H9 (cell line): ENCODE results near the gene UFSP2. TPM values are rescaled to one million over a fixed set of nuclear protein-coding genes. Genes with fewer than 3 reads are reported as not detected.

Experiments
- DNase-seq: peaks from one replicate; pipeline ENCODE4 v3.0.0-alpha.2; 2017
- H2AFZ ChIP-seq: one replicate; pipeline ENCODE4 v1.6.1; 2013; ENCODE audit warnings: mild to moderate bottlenecking, low read length, control low read depth, moderate library complexity
- H2AK5ac ChIP-seq: 2 replicates; pipeline ENCODE4 v1.6.1; 2013; ENCODE audit warnings: low read length, control low read depth, mixed read lengths; ENCODE audit not compliant: insufficient read length
- H2BK120ac ChIP-seq: one replicate; pipeline ENCODE4 v1.6.1; 2013; ENCODE audit warnings: low read depth, mild to moderate bottlenecking, low read length, control low read depth, inconsistent platforms; ENCODE audit not compliant: poor library complexity, severe bottlenecking
- H2BK12ac ChIP-seq: 2 replicates; pipeline ENCODE4 v1.6.1; 2013; ENCODE audit warnings: low read length, control low read depth, mixed read lengths, low read depth; ENCODE audit not compliant: insufficient read length
- H2BK15ac ChIP-seq: 2 replicates; pipeline ENCODE4 v1.6.1; 2013; ENCODE audit warnings: low read depth, low read length, control low read depth
- H2BK20ac ChIP-seq: one replicate; pipeline ENCODE4 v1.6.1; 2013; ENCODE audit warnings: low read depth, mild to moderate bottlenecking, low read length, control low read depth, inconsistent platforms; ENCODE audit not compliant: poor library complexity, severe bottlenecking
- H2BK5ac ChIP-seq: 2 replicates; pipeline ENCODE4 v1.6.1; 2013; ENCODE audit warnings: low read length, control low read depth, mixed read lengths; ENCODE audit not compliant: insufficient read length
- H3K14ac ChIP-seq: 2 replicates; pipeline ENCODE4 v1.6.1; 2013; ENCODE audit warnings: low read length, control low read depth; ENCODE audit not compliant: insufficient read depth
- H3K18ac ChIP-seq: 2 replicates; pipeline ENCODE4 v1.6.1; 2013; ENCODE audit warnings: low read depth, mild to moderate bottlenecking, mixed read lengths, low read length, control low read depth; ENCODE audit not compliant: insufficient read length
- H3K23ac ChIP-seq: 2 replicates; pipeline ENCODE4 v1.6.1; 2013; ENCODE audit warnings: low read length, control low read depth, mixed read lengths, low read depth; ENCODE audit not compliant: insufficient read length
- H3K23me2 ChIP-seq: 2 replicates; pipeline ENCODE4 v1.6.1; 2013; ENCODE audit warnings: low read depth, mild to moderate bottlenecking, mixed read lengths, low read length, control low read depth; ENCODE audit not compliant: insufficient read length, poor library complexity, severe bottlenecking
- H3K27ac ChIP-seq: 2 replicates; pipeline ENCODE4 v1.5.1; 2013; ENCODE audit warnings: low read length, control low read depth, mixed read lengths, low read depth; ENCODE audit not compliant: insufficient read length
- H3K27me3 ChIP-seq: 2 replicates; pipeline ENCODE4 v1.6.1; 2013; ENCODE audit warnings: low read length, control low read depth, inconsistent platforms; ENCODE audit not compliant: insufficient read depth
- H3K4ac ChIP-seq: 2 replicates; pipeline ENCODE4 v1.6.1; 2013; ENCODE audit warnings: low read depth, mild to moderate bottlenecking, control low read depth, inconsistent platforms, low read length, moderate library complexity
- H3K4me1 ChIP-seq: 2 replicates; pipeline ENCODE4 v1.6.1; 2013; ENCODE audit warnings: low read length, control low read depth, inconsistent platforms; ENCODE audit not compliant: insufficient read depth
- H3K4me2 ChIP-seq: 2 replicates; pipeline ENCODE4 v1.6.1; 2013; ENCODE audit warnings: low read length, control low read depth, mixed read lengths; ENCODE audit not compliant: insufficient read length, insufficient read depth
- H3K56ac ChIP-seq: 2 replicates; pipeline ENCODE4 v1.6.1; 2013; ENCODE audit warnings: low read depth, mild to moderate bottlenecking, mixed read lengths, low read length, control low read depth; ENCODE audit not compliant: insufficient read length
- H3K79me1 ChIP-seq: 2 replicates; pipeline ENCODE4 v1.6.1; 2013; ENCODE audit warnings: low read depth, mild to moderate bottlenecking, moderate library complexity, low read length, control low read depth, inconsistent platforms; ENCODE audit not compliant: insufficient read depth, poor library complexity, severe bottlenecking
- H3K79me2 ChIP-seq: 2 replicates; pipeline ENCODE4 v1.6.1; 2013; ENCODE audit warnings: low read length, control low read depth, inconsistent platforms; ENCODE audit not compliant: insufficient read depth
- H3K9ac ChIP-seq: 2 replicates; pipeline ENCODE4 v1.6.1; 2013; ENCODE audit warnings: low read length, control low read depth, mixed read lengths; ENCODE audit not compliant: insufficient read length; ENCODE audit errors: extremely low read depth
- H3K9me3 ChIP-seq: one replicate; pipeline ENCODE4 v1.6.1; 2013; ENCODE audit warnings: low read depth, low read length, inconsistent platforms; ENCODE audit not compliant: control insufficient read depth
- H3T11ph ChIP-seq: one replicate; pipeline ENCODE4 v1.6.1; 2013; ENCODE audit warnings: mild to moderate bottlenecking, low read length, control low read depth, inconsistent platforms
- H4K20me1 ChIP-seq: one replicate; pipeline ENCODE4 v1.6.1; 2013; ENCODE audit not compliant: control insufficient read depth, insufficient read length, insufficient read depth
- H4K5ac ChIP-seq: 2 replicates; pipeline ENCODE4 v1.6.1; 2013; ENCODE audit warnings: low read depth, mild to moderate bottlenecking, mixed read lengths, low read length, control low read depth; ENCODE audit not compliant: insufficient read length
- H4K8ac ChIP-seq: replicated peaks from 2 replicates; pipeline ENCODE4 v1.6.1; 2013; ENCODE audit warnings: low read length, control low read depth, mixed read lengths, low read depth; ENCODE audit not compliant: insufficient read length
- H4K91ac ChIP-seq: 2 replicates; pipeline ENCODE4 v1.6.1; 2013; ENCODE audit warnings: low read depth, mild to moderate bottlenecking, moderate library complexity, mixed read lengths, low read length, control low read depth; ENCODE audit not compliant: insufficient read length
- H3K27ac Mint-ChIP-seq, 3 experiments: 2 replicates in 2 of 3; 3 replicates in 1 of 3; pipeline ENCODE4 v1.8.0; 2020 to 2021; ENCODE audit warnings: mixed read lengths in 3 of 3, mild to moderate bottlenecking in 1 of 3, moderate library complexity in 1 of 3
- H3K27me3 Mint-ChIP-seq: 2 replicates; pipeline ENCODE4 v1.8.0; 2021; ENCODE audit warnings: low read depth, mild to moderate bottlenecking, moderate library complexity, mixed read lengths
- H3K36me3 Mint-ChIP-seq, 3 experiments: 2 replicates in 2 of 3; 3 replicates in 1 of 3; pipeline ENCODE4 v1.8.0; 2020 to 2021; ENCODE audit warnings: low read depth in 3 of 3, mixed read lengths in 3 of 3; ENCODE audit not compliant: insufficient read depth in 1 of 3
- H3K4me1 Mint-ChIP-seq, 2 experiments: 2 replicates each; pipeline ENCODE4 v1.8.0; 2020; ENCODE audit warnings: mixed read lengths in 2 of 2
- H3K4me3 Mint-ChIP-seq, 2 experiments: 2 replicates in 1 of 2; 3 replicates in 1 of 2; pipeline ENCODE4 v1.8.0; 2020 to 2021; ENCODE audit warnings: mild to moderate bottlenecking in 2 of 2, mixed read lengths in 2 of 2, moderate library complexity in 1 of 2
- H3K9me3 Mint-ChIP-seq, 2 experiments: 2 replicates in 1 of 2; 3 replicates in 1 of 2; pipeline ENCODE4 v1.8.0; 2020; ENCODE audit warnings: mild to moderate bottlenecking in 2 of 2, mixed read lengths in 2 of 2, moderate library complexity in 1 of 2
- CTCF ChIP-seq: fragments of 200-600 bp; sonication (generic); conservative IDR thresholded peaks from 3 replicates; pipeline ENCODE4 v1.8.0; 2021; ENCODE audit warnings: antibody characterized with exemption, mild to moderate bottlenecking
- WGBS: extraction: QIAGEN DNeasy Blood & Tissue Kit; methylation state at CpG from one replicate; pipeline ENCODE4 v1.1.7; 2013; ENCODE audit warnings: missing lambda C conversion rate, low lambda C conversion rate, mixed read lengths; ENCODE audit not compliant: insufficient read length; ENCODE audit errors: extremely low coverage; 5-methylcytosine and 5-hydroxymethylcytosine counted together
- total RNA-seq: library from RNA; stranded (reverse); gene quantifications from 2 replicates; pipeline ENCODE4 v1.2.1, GENCODE V29; 2021

The UFSP2 gene
- total RNA-seq, 1 experiment from 2014 or later, result 41.1 TPM

- no peak overlapping the region for H2AFZ ChIP-seq
- TF ChIP-seq CTCF, result no peak
- H3K79me1 ChIP-seq, result no peaks in the 10 kb centered on the region
- no peak overlapping the region for H4K5ac ChIP-seq
- H2BK5ac ChIP-seq, result no peak overlapping the region
- no peak overlapping the region for H3K4ac ChIP-seq
- Mint-ChIP-seq H3K27ac (peak overlapping the region in 2 of 3 experiments; percentile 10 to 83; a peak in 3 of 7 replicates), H3K4me1 (peaks cover 17 to 34% of the 10 kb centered on the region in 2 experiments), H3K4me3 (no peak overlapping the region), H3K27me3 (no peaks in the 10 kb centered on the region), H3K9me3 (peaks cover 0 to 3% of the 10 kb centered on the region in 2 experiments; a peak in 1 of 5 replicates), H3K36me3 (peaks cover 13 to 67% (median 45%) of the 10 kb centered on the region in 3 experiments)
- no peak for DNase-seq
- no peaks in the 10 kb centered on the region for H3K4me1 ChIP-seq
- WGBS, result no CpG with 5 or more reads among the region's 2 CpGs
- no peaks in the 10 kb centered on the region for H3K79me2 ChIP-seq
- no peak overlapping the region for H2BK20ac ChIP-seq
- H4K8ac ChIP-seq, result no peak overlapping the region
- no peak overlapping the region for H2BK12ac ChIP-seq
- no peaks in the 10 kb centered on the region for H3K23me2 ChIP-seq
- no peaks in the 10 kb centered on the region for H4K20me1 ChIP-seq
- H4K91ac ChIP-seq, result no peak overlapping the region
- H3K14ac ChIP-seq, result no peak overlapping the region
- H3T11ph ChIP-seq, result no peak overlapping the region
- no peak overlapping the region for H2BK120ac ChIP-seq
- no peak overlapping the region for H2AK5ac ChIP-seq
- H2BK15ac ChIP-seq, result no peak overlapping the region
- no peak overlapping the region for H3K18ac ChIP-seq
- H3K4me2 ChIP-seq, result no peak overlapping the region
- no peaks in the 10 kb centered on the region for H3K27me3 ChIP-seq
- H3K23ac ChIP-seq, result no peak overlapping the region
- H3K27ac ChIP-seq, result no peak overlapping the region
- no peak overlapping the region for H3K9ac ChIP-seq
- H3K56ac ChIP-seq, result no peak overlapping the region
- H3K9me3 ChIP-seq, result no peaks in the 10 kb centered on the region
Measured at GRCh38 chr4:185352741-185353140, 73.0 kb downstream of the UFSP2 start.
